UCSD-AML1 (cell line): ENCODE data around the gene COPZ1.
"Not testable (repeated sequence)": the region's sequence is repeated elsewhere in the genome, so short reads cannot be mapped to it uniquely, and the experiment has no call there.

Source experiments
- DNase-seq: peaks from one replicate; lab custom pipeline; 2025; ENCODE audit not compliant: unreplicated experiment; lab: John Stamatoyannopoulos, UW

Gene COPZ1

GRCh38 chr12:54294152-54294952 is 30.6 kb upstream of the COPZ1 start:
- DNase-seq = peak; percentile 79

GRCh38 chr12:54294953-54295566 is 29.9 kb upstream of the COPZ1 start:
- no peak for DNase-seq

GRCh38 chr12:54296393-54297099 is 28.4 kb upstream of the COPZ1 start:
- no peak for DNase-seq

- DNase-seq = no peak
Observed at GRCh38 chr12:54298904-54299303, 26.0 kb upstream of the COPZ1 start.

- no peak for DNase-seq
Observed at GRCh38 chr12:54299515-54300224, 25.3 kb upstream of the COPZ1 start.

- DNase-seq = no peak
Observed at GRCh38 chr12:54300225-54300731, 24.7 kb upstream of the COPZ1 start.

GRCh38 chr12:54300732-54301427 is 24.1 kb upstream of the COPZ1 start, which contains the start of gene NFE2:
NFE2 (minus strand) TSS chr12:54301015; CDS start chr12:54295248, 5,767 bp downstream.
- peak; percentile 88 for DNase-seq

- no peak for DNase-seq
Observed at GRCh38 chr12:54301428-54302048, 23.4 kb upstream of the COPZ1 start.

GRCh38 chr12:54303640-54304039 is 21.3 kb upstream of the COPZ1 start:
- no peak for DNase-seq

- peak; percentile 99 for DNase-seq
Observed at GRCh38 chr12:54304187-54304810, 20.6 kb upstream of the COPZ1 start.

- DNase-seq = peak; percentile 99
Observed at GRCh38 chr12:54306925-54307741, 17.8 kb upstream of the COPZ1 start.

GRCh38 chr12:54311051-54311450 is 13.9 kb upstream of the COPZ1 start:
- no peak for DNase-seq

GRCh38 chr12:54312309-54312708 is 12.6 kb upstream of the COPZ1 start:
- DNase-seq = not testable (repeated sequence)

GRCh38 chr12:54321363-54321762 is 3.6 kb upstream of the COPZ1 start:
- DNase-seq = no peak

- DNase-seq = not testable (repeated sequence)
Observed at GRCh38 chr12:54325442-54326109, 645 bp downstream of the COPZ1 start.

GRCh38 chr12:54328595-54329337 is 3.8 kb downstream of the COPZ1 start:
- no peak for DNase-seq

- no peak for DNase-seq
Observed at GRCh38 chr12:54329759-54330158, 4.8 kb downstream of the COPZ1 start.
